Stimulated activated CD4-positive, alpha-beta T cell treated with anti-CD3 and anti-CD28 coated beads, Interleukin-1b, Interleukin-23, amount 100 ng/mL, for 4 hours (primary cell): ENCODE measurements around the gene CYB5D1.

ENCODE experiments used
- DNase-seq, 2 donors: peaks; one replicate each; pipeline ENCODE4 v3.0.0-alpha.2; 2020; ENCODE audit warnings: low read depth in 2 of 2

The CYB5D1 gene

GRCh38 chr17:7885367-7886226 lies 27.8 kb downstream of the CYB5D1 start:
- DNase-seq: peak; percentile 19 to 45

DNA sequence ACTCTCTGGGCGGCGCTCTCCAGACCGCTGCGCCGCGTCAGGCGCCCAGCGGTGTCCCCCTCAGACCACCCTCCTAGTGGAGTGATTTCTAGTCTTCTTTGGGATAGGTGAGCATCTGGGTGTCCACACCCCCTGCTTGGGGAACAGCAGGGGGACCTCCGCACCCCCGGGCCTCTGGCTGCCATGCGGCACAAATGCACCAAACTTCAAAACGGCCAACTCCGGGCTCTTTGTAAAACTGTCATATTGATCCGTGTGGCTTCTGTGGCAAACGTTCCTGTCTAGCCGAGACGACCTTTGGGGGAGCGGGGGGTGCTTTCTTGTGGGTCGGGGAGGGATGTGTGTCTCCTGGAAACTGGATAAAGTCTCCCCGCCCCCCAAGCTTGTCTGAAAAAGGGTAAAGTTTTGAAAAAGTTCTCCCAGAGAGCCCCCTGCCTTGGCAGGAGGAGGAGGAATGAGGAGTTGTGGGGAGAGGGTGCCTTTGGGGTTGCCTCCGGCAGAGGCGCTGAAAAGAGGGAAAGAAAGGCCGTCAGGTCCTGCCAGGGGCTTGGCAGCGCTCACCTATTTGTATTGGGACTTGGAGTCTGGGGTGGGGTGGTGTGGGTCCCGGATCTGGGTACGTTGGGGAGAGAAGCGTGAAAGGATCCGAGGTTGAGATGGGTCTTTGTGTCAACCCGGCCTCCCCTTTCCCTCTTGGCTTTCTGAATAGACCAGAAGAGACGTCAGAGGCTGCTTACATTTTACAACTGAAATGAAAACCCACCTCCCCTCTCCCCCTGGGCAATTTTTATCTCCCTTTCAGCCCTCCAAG lies 28.6 kb downstream of the CYB5D1 start:
- DNase-seq: peak; percentile 31 to 37

- DNase-seq: no peak
Observed at GRCh38 chr17:7887038-7887481, 29.3 kb downstream of the CYB5D1 start.

- peak; percentile 77 to 85 for DNase-seq
Observed at GRCh38 chr17:7887482-7888183, 29.8 kb downstream of the CYB5D1 start.

DNA sequence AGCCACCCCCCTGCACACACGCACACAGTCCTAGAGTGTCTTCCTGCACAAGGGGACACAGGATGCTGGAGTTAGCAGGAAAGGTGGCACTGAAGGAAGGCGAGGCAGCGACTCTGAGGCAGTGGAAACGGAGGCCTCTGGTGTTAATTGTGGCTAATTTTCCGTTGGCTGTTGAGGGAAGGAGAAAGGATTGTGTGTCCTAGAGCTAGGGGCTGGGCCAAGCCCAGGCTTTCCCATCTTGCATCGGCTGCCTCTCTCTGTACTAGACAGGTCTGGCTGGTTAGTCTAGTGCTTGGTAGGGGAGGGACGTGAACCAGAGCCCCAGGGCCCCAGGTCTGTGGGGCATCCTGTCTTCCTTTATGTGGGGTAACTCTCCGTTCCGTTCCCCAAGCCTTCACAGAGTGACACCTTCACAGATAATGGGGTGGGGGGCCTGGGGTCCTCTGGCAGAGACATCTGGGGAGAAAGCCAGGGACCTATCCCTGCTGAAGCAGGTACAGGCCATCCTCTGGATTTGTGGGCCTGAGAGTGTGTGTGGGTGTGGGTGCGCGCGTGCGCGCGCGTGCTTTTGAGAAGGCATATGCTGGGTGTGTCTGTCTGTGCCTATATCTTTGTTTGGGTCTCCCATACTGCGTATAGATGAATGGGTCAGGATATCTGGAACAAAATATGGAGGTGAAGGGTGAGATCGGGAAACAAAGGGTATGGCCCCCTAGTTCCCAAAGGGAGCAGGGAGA lies 30.5 kb downstream of the CYB5D1 start, which contains the start of gene CHD3:
CHD3 (plus strand) TSS at position 606 of the 737 bp plus-strand sequence. CDS start 212 bp downstream, outside the sequence.
- peak; percentile 33 to 60 for DNase-seq

DNA sequence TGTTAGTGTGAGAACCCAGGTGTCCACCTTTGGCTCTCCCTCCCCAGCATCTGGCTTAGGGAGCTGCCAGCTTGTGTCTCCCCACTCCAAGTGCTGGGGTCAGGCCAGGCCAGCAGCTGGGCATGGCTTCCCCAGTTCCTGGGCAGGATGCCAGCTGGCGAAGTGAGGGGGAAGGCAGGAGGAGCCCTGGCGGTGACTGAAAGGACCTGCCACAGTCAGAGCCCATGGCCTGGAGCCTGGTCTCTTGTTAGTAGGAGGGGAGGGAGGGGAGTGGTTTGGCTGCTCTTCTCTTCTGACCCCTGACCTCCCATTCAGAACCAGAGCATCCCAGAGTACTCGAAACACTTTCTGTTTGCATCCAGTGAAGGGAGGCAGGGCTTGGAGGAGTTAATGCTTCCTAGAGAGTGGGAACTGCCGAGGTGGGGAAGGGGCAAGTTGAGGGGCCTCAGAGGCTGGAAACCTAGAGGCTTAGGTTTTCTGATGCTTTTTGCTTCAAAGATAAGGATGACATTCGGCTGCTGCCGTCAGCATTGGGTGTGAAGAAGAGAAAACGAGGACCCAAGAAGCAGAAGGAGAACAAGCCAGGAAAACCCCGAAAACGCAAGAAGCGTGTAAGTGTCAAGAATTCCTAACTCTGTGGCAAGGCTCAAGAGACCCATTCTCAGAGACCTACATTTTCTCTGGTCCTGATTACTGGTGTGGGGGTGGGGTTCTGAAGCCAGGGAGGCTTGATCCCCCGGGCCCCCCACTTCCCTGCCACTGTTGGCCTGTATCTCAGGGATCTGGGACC lies 31.6 kb downstream of the CYB5D1 start:
- DNase-seq: no peak

DNA sequence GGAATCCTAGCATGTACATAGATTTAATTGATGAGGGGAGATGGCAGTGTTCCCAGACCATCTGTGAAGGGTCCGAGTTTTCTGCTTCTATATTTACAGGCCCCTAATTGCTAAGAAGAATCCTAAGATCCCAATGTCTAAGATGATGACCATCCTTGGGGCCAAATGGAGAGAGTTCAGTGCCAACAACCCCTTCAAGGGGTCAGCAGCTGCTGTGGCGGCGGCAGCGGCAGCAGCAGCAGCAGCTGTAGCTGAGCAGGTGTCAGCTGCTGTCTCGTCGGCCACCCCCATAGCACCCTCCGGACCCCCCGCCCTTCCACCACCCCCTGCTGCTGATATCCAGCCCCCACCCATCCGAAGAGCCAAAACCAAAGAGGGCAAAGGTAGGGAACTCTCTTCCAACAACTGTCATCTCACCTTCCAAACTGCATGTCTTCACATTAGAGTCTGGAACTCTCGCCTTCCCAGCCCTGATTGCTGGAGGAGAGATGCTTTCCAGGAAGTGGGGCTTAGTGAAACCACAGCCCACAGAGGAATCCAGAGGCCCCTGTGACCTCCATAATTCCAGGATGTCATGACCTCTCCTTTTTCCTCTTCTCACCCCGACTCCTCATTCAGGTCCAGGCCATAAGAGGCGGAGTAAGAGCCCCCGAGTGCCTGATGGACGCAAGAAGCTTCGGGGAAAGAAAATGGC lies 35.5 kb downstream of the CYB5D1 start:
- DNase-seq: no peak

DNA sequence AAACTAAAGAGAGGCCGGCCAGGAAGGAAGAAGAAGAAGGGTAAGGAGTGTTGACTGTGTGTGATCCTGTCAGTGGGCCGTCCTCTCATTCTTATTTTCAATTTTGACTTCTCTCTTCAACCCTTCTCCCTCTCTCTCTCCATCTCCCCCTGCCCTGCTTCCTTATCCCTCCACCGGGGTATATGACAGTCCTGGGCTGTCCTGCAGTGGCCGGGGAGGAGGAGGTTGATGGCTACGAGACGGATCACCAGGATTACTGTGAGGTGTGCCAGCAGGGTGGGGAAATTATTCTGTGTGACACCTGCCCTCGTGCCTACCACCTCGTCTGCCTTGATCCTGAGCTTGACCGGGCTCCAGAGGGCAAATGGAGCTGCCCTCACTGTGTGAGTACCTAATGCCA lies 36.4 kb downstream of the CYB5D1 start:
- DNase-seq: no peak

DNA sequence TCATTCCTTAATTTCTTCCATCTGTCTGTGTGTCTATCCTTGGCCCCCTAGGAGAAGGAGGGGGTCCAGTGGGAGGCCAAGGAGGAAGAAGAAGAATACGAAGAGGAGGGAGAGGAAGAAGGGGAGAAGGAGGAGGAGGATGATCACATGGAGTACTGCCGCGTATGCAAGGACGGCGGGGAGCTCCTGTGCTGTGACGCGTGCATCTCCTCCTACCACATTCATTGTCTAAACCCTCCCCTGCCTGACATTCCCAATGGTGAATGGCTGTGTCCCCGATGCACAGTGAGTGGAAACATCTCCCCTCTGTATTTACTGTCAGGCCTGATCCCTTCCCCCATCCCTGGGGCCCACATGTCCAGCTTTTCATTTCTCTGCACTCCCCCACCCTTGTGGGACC lies 37.1 kb downstream of the CYB5D1 start:
- DNase-seq: no peak

DNA sequence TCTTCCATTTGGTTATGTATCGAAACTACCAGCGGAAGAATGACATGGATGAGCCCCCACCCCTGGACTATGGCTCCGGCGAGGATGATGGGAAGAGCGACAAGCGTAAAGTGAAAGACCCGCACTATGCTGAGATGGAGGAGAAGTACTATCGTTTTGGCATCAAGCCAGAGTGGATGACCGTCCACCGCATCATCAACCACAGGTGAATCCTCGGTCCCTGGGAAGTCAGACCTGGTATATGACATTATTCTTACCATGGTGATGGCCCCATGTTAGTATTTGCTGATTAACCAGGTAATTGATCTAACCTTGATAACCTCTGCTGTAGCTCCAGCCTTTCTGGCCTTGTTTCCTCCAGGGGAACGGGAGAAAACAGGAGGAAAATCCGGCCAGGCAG lies 39.3 kb downstream of the CYB5D1 start:
- no peak for DNase-seq

DNA sequence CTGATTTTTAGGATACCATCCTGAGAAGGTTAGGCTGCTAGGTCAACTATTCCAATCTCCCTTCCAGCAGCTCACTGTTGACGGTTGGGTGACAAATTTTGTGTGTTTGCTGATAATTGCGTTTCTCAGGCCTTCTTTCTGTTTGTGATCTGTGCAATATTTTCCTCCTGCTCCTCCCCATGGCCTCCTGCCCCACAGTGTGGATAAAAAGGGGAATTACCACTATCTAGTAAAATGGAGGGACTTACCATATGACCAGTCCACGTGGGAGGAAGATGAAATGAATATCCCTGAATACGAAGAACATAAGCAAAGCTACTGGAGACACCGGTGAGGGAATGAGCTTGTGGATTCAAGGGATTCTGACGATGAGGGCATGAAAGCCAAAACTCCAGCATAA lies 40.0 kb downstream of the CYB5D1 start:
- DNase-seq: no peak

- no peak for DNase-seq
Observed at GRCh38 chr17:7903154-7904103, 45.6 kb downstream of the CYB5D1 start.

- DNase-seq: no peak
Observed at GRCh38 chr17:7909089-7909488, 51.3 kb downstream of the CYB5D1 start.

DNA sequence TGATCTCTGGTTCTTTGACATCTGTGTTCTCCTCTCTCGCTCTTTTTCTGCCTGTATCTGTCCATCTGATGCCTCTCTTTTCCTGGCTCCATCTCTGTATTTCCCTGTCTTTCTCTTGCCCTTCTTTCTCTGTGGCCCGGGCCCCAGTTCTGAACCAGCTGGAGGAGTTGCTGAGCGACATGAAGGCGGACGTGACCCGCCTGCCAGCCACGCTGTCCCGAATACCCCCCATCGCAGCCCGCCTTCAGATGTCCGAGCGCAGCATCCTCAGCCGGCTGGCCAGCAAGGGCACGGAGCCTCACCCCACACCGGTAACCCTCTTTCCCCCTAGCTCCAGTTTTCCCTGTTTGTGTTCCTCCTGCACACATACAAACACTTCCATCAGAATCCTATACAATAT lies 52.5 kb downstream of the CYB5D1 start:
- DNase-seq: no peak

DNA sequence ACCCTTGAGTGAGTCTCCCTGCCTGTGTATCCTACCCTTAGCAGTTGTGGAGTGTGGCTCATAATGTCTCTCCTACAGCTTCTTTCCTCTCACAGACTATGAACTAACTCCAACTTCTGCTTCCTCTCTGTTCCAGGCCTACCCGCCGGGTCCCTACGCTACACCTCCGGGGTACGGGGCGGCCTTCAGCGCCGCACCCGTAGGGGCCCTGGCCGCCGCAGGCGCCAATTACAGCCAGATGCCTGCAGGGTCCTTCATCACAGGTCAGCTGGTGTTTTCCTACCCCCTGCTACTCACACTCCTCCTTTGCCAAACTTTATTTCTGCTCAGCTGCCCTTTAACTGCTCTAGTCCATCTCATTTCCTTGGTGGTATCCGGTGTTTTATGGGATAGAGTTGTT lies 52.9 kb downstream of the CYB5D1 start:
- DNase-seq: no peak

DNA sequence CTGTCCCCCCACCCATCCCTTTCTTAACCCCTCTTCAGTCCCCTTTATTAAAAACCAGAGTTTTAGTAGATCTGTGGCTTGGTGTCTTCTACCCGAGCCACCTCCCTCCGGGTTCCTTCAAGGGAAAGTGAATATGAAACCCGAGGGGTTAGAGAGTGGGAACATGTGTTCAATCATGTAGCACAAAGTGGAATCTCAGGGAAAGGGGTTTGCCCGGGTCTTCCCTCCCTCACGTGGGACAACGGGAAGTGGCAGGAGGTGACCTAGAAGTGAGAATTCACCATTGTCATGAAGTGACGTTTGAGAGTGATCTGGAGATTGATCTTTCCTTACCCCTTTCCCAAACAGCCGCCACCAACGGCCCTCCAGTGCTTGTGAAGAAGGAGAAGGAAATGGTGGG lies 53.3 kb downstream of the CYB5D1 start:
- no peak for DNase-seq
